GM18498 (cell line): ENCODE measurements around the gene TTYH1.
"Not testable (repeated sequence)": the region's sequence is repeated elsewhere in the genome, so short reads cannot be mapped to it uniquely, and the experiment has no call there.

ENCODE experiments used
- ATAC-seq: cut with Tn5 transposase; IDR thresholded peaks from one replicate; pipeline ENCODE4 v1.9.1; 2021; ENCODE audit warnings: mild to moderate bottlenecking, moderate library complexity; ENCODE audit not compliant: unreplicated experiment

The TTYH1 gene

DNA sequence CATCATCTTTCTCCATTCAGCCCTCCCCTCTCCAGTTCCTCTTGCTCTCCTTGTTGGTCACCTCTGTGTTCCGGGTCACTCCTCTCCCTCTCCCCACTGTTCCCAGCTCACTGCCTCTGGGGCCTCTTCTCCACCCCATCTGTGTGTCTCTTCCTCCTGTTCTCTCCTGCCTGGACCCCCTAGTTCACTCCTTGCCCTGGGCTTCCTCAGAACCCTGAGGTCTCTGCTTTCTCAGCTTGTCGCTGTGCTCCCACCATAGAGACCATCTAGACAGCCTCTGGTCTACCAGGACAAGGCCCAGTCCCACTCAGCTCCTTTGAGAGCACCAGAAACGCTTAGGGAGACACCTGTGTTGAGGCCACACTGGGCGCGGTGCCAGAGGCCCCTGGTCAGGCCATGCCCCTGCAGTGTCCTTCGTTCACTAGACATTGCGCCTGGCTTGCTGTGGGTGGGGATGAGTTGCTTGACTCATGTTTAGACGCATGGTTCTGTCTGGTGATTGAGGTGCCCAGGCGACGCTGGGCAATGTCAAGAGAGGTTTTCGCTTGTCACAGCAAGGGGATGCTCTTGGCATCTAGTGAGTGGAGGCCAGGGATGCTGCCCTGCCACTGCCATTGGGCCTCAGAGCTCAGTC, 43.5 kb downstream of the TTYH1 start:
- no peak for ATAC-seq

- no peak for ATAC-seq
Observed at GRCh38 chr19:54459282-54460229, 44.3 kb downstream of the TTYH1 start.

- no peak for ATAC-seq
Observed at GRCh38 chr19:54460230-54461005, 45.2 kb downstream of the TTYH1 start.

DNA sequence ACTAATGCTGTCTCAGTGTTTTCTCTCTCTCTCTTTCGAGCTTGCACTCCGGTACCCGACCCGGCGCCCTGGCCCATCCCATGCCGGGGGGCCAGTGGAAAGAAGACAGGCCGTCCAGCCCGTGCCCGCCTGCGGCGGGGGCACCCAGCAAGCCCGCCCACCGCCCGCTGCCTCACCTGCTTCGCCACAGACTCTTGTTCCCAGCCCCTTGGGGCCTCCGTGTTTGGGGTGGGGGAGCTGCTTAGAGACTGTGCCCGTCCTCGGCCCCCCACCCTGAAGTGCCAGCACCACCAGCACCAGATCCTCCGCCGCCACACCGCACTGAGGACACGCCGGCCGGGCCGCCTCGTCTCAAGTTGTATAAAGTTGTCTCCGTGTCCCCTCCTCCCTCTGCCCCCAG, 45.9 kb downstream of the TTYH1 start:
- no peak for ATAC-seq

GRCh38 chr19:54461613-54462012, 46.3 kb downstream of the TTYH1 start:
- no peak for ATAC-seq

DNA sequence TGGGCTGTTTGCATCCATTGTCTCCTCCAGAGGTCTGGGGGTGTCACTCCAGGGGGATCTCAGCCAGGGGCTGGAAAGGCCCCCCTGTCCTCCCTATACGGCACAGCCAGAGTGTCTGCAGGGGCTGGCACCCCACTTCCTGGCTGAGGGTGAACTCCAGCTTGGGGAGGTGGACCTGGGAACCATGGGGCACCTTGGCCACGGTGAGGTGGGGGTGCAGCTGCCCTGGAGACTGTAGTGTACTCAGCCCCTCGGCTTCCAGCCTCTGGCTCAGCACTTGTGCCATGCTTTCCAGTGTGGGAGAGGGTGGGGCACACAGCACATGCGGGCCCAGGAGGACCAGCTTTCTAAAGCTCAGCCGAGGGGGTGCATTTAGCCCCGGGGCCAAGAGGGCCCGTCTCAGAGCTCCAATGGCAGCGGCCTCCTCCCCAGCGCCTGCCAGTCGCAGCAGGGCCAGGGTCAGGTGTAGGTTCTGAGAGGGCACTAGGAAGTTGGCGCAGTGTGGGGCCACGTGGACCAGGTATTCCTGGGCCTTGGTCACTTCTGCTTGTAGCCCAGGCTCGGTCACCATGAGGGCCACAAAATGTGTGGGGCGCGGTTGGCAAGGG, 46.9 kb downstream of the TTYH1 start:
- no peak for ATAC-seq

DNA sequence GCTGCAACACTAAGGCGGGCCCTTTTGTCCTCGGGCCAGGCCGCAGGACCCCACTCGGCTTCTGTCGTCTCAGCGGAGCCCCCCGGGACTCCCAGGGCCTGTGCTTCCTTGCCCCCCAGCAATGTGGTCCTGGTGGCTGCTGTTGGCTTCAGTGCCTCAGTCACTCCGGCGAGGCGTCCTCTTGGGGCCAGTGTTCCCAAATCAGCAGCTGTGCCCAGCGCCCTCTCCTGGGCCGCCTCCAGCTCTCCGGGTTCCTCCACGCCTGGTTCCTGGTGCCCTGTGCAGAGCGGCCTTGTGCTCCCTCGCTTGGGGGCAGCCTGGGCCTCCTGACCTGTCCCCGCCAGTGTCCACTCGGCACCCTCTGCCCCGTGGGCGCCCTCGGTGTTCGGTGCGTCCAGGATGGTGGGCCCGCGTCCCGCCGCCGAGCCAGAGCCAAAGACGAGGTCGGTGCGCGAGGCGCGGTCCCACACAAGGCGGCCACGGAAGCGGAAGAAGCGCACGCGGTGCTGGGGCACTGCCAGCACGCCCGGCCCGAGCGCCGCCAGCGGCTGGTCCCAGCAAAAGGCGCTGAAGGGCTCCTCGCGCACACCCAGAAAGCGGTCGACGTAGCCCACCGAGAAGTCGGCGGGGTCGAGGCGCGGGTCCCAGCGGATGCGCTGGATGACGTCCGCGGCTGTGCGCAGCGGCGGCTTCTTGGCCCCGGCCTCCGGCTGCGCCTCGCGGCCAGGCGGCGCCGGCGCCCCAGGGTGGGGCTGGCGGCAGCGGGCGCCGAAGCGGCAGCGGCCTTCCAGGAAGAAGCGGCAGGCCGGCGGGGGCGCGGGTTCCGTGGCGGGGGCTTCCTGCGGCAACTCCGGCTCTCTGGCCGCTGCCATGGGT, 47.6 kb downstream of the TTYH1 start:
- ATAC-seq = peak; percentile 24

DNA sequence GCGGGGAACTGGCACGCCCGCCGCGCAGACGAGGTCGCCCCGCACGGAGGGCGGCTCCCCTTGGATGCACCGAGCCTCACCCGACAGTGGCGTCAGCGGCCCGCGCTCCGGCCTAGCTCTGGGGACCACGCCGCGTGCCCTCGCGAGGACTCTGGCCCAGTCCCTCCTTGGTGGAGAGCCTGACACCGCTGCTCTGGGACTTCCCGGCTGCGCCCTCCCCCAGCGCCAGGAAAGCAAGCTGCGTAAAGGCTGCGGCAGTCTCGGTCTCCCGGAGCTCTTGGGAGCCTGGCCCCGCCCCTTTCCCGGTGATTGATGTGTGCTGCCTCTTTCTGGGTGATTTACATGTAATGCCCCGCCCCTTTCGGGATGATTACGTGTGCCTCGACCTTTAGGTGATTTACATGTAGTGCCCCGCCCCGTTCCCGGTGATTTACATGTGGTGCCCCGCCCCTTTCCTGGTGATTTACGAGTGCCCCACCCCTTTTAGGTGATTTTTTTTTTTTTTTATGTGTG, 48.3 kb downstream of the TTYH1 start, which contains the start of gene LENG9:
Gene LENG9, minus strand, starts transcription at position 248 of the 513 bp plus-strand sequence. CDS start 252 bp downstream, outside the sequence.
- ATAC-seq = peak; percentile 60

- ATAC-seq = peak; percentile 40
Observed at GRCh38 chr19:54464044-54464629, 48.9 kb downstream of the TTYH1 start.

DNA sequence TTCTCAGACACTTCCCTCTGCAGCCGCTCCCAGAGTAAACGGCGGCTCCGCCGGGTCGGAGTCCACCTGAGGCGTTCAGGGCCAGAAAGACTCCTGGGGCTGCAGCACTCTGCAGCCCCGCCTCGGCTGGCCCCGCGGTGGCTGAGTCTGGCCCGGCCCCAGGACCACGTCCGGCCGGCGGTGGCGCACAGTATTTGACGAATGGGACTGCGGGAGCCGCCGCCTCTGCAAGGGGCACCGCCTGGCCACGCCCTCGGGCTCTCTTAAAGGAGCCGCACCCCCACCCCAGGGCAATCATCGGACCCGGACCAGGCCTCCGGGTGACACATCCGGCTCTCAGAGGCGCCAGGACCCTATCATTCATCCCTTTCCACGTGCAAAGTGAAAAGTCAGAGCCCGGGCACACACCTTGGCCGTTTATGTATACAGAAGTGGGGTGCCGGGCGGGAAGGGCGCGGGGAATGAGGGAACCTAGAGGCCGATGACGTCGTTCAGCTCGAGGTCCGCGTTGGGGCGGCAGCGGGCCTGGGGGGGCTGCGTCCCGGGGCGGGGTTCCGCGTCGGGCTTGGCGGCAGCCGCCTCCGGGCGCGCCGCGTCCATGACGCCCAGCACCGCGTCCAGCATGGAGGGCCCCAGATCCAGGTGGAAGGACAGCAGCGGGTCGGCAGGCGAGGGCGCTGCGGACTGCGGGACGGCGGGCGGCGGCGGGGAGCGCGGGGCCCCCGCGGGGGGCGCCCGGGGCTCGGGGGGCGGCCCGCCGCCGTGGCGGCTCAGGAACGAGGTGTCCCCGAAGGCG, 49.6 kb downstream of the TTYH1 start:
- ATAC-seq = peak; percentile 51

DNA sequence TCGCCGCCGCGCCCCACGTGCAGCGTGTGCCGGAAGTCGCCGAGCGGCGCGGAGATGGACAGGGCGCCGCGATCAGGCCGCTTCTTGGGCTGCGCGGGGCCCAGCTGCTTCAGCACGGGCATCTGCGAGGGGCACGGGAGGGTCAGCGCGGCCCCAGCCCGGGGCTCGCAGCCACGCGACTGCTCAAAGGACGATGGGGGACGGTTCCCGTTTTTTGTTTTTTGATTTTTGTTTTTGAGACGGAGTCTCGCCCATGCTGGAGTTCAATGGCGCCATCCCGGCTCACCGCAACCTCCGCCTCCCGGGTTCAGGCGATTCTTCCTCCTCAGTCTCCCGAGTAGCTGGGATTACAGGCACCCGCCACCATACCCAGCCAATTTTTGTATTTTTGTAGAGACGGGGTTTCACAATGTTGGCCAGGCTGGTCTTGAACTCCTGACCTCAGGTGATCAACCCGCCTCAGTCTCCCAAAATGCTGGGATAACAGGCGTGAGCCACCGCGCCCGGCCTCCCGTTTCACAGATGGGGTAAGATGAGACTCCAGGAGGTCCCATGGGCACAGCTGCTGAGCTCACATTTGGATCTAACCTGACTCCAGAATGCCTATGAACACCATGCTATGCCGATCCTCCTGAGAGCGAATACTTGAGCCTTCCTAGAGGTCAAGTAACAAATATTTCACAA, 50.3 kb downstream of the TTYH1 start:
- ATAC-seq = no peak

DNA sequence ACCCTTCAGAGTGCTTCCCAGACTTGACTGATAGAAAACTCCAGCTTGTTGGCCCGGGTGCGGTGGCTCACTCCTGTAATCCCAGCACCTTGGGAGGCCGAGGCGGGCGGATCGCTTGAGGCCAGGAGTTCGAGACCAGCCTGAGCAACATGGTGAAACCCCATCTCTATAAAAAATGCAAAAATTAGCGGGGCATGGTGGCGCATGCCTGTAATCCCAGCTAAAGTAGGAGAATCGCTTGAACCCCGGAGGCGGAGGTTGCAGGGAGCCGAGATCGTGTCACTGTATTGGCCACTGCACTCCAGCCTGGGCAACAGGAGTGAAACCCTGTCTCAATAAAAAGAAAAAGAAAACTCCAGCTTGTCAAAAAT, 50.8 kb downstream of the TTYH1 start:
- not testable (repeated sequence) for ATAC-seq

DNA sequence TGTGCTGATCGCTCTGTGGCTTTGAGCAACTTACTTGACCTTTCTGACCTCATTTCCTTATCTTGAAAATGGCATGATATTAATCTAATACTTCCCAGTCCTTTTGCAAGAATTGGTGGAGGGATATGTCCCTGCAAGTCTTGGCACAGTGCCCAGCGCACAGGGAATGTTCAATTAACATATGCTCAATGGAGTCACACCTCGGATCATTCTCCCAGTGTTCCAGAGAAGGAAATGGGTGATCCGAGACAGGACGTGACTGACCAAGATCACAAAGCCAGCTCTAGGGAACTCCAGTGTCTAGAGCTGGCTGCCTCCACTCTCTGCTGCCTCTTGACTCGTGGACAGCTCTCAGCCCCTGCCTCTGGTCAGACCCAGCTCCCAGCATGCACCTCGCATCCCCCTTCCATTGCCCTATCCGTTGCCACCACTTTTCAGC, 54.3 kb downstream of the TTYH1 start:
- no peak for ATAC-seq

GRCh38 chr19:54470276-54470887, 55.1 kb downstream of the TTYH1 start:
- no peak for ATAC-seq

GRCh38 chr19:54470991-54471782, 55.9 kb downstream of the TTYH1 start:
- no peak for ATAC-seq

- ATAC-seq = no peak
Observed at GRCh38 chr19:54473071-54473891, 58.0 kb downstream of the TTYH1 start, which contains the start of gene CDC42EP5. Gene CDC42EP5 (minus strand): TSS chr19:54473296. CDS start chr19:54465547, 7,749 bp downstream.
